GM12864 (cell line): ENCODE measurements around the gene CNOT4.
"Not testable (repeated sequence)": the region's sequence is repeated elsewhere in the genome, so short reads cannot be mapped to it uniquely, and the experiment has no call there.

Source experiments
- DNase-seq: peaks from one replicate; pipeline ENCODE4 v3.0.0-alpha.2; 2011; ENCODE audit warnings: low read depth
- H3K4me3 ChIP-seq: 2 replicates; pipeline ENCODE4 v1.5.1; 2011; ENCODE audit warnings: mild to moderate bottlenecking, low read depth, low read length, control low read depth
- CTCF ChIP-seq: IDR thresholded peaks from 2 replicates; pipeline ENCODE4 v1.5.1; 2011; ENCODE audit warnings: low read depth, mild to moderate bottlenecking, moderate library complexity, low read length, control low read depth, inconsistent platforms; ENCODE audit errors: missing control alignments

The CNOT4 gene

GRCh38 chr7:135501402-135501801, 8.5 kb downstream of the CNOT4 start:
- no peak for TF ChIP-seq CTCF

GRCh38 chr7:135499818-135500217, 10.1 kb downstream of the CNOT4 start:
- H3K4me3 ChIP-seq, result no peak overlapping the region
- DNase-seq, result no peak
- no peak for TF ChIP-seq CTCF

More at GRCh38 chr7:135501402-135501801, 8.5 kb downstream of the CNOT4 start:
- no peak for DNase-seq
- H3K4me3 ChIP-seq, result no peak overlapping the region

GRCh38 chr7:135497161-135497560, 12.7 kb downstream of the CNOT4 start:
- not testable (repeated sequence) for H3K4me3 ChIP-seq, DNase-seq

- TF ChIP-seq CTCF, result no peak
- no peak overlapping the region for H3K4me3 ChIP-seq
- DNase-seq, result no peak
Observed at GRCh38 chr7:135493362-135493761, 16.5 kb downstream of the CNOT4 start.

GRCh38 chr7:135492151-135492550, 17.8 kb downstream of the CNOT4 start:
- no peak overlapping the region for H3K4me3 ChIP-seq
- TF ChIP-seq CTCF, result no peak
- DNase-seq, result no peak

GRCh38 chr7:135490783-135491182, 19.1 kb downstream of the CNOT4 start:
- no peak for TF ChIP-seq CTCF
- H3K4me3 ChIP-seq, result no peak overlapping the region
- no peak for DNase-seq

GRCh38 chr7:135489791-135490190, 20.1 kb downstream of the CNOT4 start:
- no peak for TF ChIP-seq CTCF
- DNase-seq, result no peak
- H3K4me3 ChIP-seq, result no peak overlapping the region

GRCh38 chr7:135486261-135486920, 23.5 kb downstream of the CNOT4 start:
- no peak for DNase-seq
- no peak for TF ChIP-seq CTCF

More at GRCh38 chr7:135486261-135486920, 23.5 kb downstream of the CNOT4 start:
- H3K4me3 ChIP-seq, result no peak overlapping the region
